Astrocyte (in vitro differentiated cells and primary cell): ENCODE data around the gene PRR7. TPM values are rescaled to one million over a fixed set of nuclear protein-coding genes. Genes with fewer than 3 reads are reported as not detected.
A peak's percentile ranks its signal among the peaks of the same experiment; 100 is the strongest.

Source experiments
- DNase-seq: peaks from one replicate; pipeline ENCODE4 v3.0.0-alpha.2; 2010; ENCODE audit warnings: low read depth
- FAIRE-seq: peaks from 2 replicates; lab custom pipeline; 2011; peaks lifted over from hg19 to GRCh38; lab: Jason Lieb, UNC
- H2AFZ ChIP-seq: 2 replicates; pipeline ENCODE4 v1.6.0; 2012; ENCODE audit warnings: low read depth, low read length, inconsistent platforms
- H3K27ac ChIP-seq: 2 replicates; pipeline ENCODE4 v1.5.1; 2011; ENCODE audit warnings: low read depth, low read length, inconsistent platforms
- H3K27me3 ChIP-seq: 2 replicates; pipeline ENCODE4 v1.6.0; 2011; ENCODE audit warnings: low read length, inconsistent platforms; ENCODE audit not compliant: insufficient read depth
- H3K36me3 ChIP-seq: 2 replicates; pipeline ENCODE4 v1.5.1; 2011; ENCODE audit warnings: low read length, inconsistent platforms; ENCODE audit not compliant: insufficient read depth
- H3K4me1 ChIP-seq: 2 replicates; pipeline ENCODE4 v1.5.1; 2011; ENCODE audit warnings: low read length, inconsistent platforms; ENCODE audit not compliant: insufficient read depth
- H3K4me2 ChIP-seq: 2 replicates; pipeline ENCODE4 v1.6.0; 2012; ENCODE audit warnings: low read length, inconsistent platforms
- H3K4me3 ChIP-seq: 2 replicates; pipeline ENCODE4 v1.5.1; 2011; ENCODE audit warnings: low read depth, mild to moderate bottlenecking, low read length, inconsistent platforms; ENCODE audit not compliant: insufficient read depth
- H3K79me2 ChIP-seq: 2 replicates; pipeline ENCODE4 v1.6.0; 2012; ENCODE audit warnings: mild to moderate bottlenecking, low read length, inconsistent platforms; ENCODE audit not compliant: insufficient read depth
- H3K9ac ChIP-seq: 2 replicates; pipeline ENCODE4 v1.6.0; 2012; ENCODE audit warnings: mild to moderate bottlenecking, low read length, inconsistent platforms
- H3K9me3 ChIP-seq: 2 replicates; pipeline ENCODE4 v1.5.1; 2012; ENCODE audit warnings: low read depth, mild to moderate bottlenecking, low read length, inconsistent platforms; ENCODE audit not compliant: insufficient read depth
- H4K20me1 ChIP-seq: 2 replicates; pipeline ENCODE4 v1.6.0; 2012; ENCODE audit warnings: low read length, inconsistent platforms; ENCODE audit not compliant: insufficient read depth
- H3K27ac Mint-ChIP-seq: one replicate; pipeline ENCODE4 v1.8.0; 2021; ENCODE audit warnings: mild to moderate bottlenecking, mixed read lengths; ENCODE audit not compliant: unreplicated experiment
- H3K27me3 Mint-ChIP-seq: one replicate; pipeline ENCODE4 v1.8.0; 2021; ENCODE audit warnings: low read depth, mixed read lengths; ENCODE audit not compliant: unreplicated experiment
- H3K36me3 Mint-ChIP-seq: one replicate; pipeline ENCODE4 v1.8.0; 2021; ENCODE audit warnings: low read depth, mixed read lengths; ENCODE audit not compliant: unreplicated experiment
- H3K4me1 Mint-ChIP-seq: one replicate; pipeline ENCODE4 v1.8.0; 2021; ENCODE audit warnings: low read depth, mixed read lengths; ENCODE audit not compliant: unreplicated experiment
- H3K4me3 Mint-ChIP-seq: one replicate; pipeline ENCODE4 v1.8.0; 2021; ENCODE audit warnings: mild to moderate bottlenecking, moderate library complexity, mixed read lengths; ENCODE audit not compliant: unreplicated experiment
- H3K9me3 Mint-ChIP-seq: one replicate; pipeline ENCODE4 v1.8.0; 2021; ENCODE audit warnings: mild to moderate bottlenecking, mixed read lengths; ENCODE audit not compliant: unreplicated experiment
- EZH2 ChIP-seq: IDR thresholded peaks from 2 replicates; pipeline ENCODE4 v1.6.1; 2012; ENCODE audit warnings: mild to moderate bottlenecking, low read length, inconsistent platforms; ENCODE audit not compliant: insufficient read depth
- total RNA-seq: library from RNA; stranded (reverse); gene quantifications from 2 replicates; pipeline ENCODE4 v1.2.1, GENCODE V29; 2021
- TF ChIP-seq, protein P1 (sequence below): IDR thresholded peaks from 2 replicates; pipeline ENCODE4 v1.5.1; 2011; ENCODE audit warnings: low read depth, mild to moderate bottlenecking, inconsistent platforms, low read length, moderate library complexity; ENCODE audit not compliant: insufficient read depth

Gene PRR7
- total RNA-seq, 1 donor from 2014 or later: 9.9 TPM

DNA sequence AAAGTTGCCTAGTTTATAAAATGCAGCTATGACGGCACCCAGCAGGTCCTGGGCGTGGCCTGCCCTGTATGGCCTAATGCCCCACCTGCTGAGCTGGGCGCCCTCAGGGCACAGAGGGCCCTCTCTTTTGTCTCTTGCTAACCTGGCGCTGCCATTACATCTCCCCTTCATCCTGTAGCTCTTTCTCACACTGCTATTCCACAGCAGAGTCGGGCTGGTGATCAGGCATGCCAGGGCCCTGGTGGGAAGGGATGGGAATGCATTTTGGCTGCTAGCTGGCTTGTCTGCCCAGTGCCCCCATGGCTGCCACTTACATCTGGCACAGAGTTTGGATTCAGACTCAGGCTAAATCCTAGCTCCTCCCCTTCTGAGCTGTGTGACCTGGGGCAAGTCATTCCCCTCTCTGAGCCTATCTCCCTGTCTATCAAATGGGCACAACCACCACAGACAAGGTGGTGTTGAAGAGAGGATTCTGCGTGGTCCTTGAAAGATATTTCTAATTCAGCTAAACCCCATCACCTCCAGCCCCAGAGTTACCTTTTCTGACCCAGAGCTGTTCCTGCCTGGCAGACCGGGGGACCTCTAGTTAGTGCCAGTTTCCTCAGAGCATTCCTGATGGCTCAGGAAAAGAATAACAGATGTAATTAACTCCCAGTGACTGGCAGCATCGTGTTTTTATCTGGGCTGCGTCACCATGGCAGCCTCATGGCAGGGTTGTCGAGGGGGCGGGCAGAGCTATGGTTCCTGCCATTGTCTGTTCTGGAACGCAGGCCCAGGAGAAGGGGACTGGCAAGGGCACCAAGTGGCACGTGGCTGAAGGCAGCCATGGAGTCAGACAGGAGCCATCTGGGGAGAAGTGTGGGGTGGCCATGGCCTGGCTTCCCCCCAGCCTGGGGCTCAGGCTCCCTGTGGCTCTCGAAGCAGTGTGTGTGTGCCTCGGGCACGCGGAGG, 6.3 kb downstream of the PRR7 start:
- TF ChIP-seq, protein P1, sequence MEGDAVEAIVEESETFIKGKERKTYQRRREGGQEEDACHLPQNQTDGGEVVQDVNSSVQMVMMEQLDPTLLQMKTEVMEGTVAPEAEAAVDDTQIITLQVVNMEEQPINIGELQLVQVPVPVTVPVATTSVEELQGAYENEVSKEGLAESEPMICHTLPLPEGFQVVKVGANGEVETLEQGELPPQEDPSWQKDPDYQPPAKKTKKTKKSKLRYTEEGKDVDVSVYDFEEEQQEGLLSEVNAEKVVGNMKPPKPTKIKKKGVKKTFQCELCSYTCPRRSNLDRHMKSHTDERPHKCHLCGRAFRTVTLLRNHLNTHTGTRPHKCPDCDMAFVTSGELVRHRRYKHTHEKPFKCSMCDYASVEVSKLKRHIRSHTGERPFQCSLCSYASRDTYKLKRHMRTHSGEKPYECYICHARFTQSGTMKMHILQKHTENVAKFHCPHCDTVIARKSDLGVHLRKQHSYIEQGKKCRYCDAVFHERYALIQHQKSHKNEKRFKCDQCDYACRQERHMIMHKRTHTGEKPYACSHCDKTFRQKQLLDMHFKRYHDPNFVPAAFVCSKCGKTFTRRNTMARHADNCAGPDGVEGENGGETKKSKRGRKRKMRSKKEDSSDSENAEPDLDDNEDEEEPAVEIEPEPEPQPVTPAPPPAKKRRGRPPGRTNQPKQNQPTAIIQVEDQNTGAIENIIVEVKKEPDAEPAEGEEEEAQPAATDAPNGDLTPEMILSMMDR: no peak
- no peak for TF ChIP-seq EZH2
- H4K20me1 ChIP-seq: peaks cover 74% of the 10 kb centered on the region
- H3K4me1 ChIP-seq: peaks cover 39% of the 10 kb centered on the region
- no peak overlapping the region for H3K4me3 Mint-ChIP-seq
- FAIRE-seq: no peak
- peaks cover 9% of the 10 kb centered on the region for H3K36me3 ChIP-seq
- H3K9ac ChIP-seq: no peak overlapping the region
- H3K4me2 ChIP-seq: no peak overlapping the region
- H3K27ac ChIP-seq: no peak overlapping the region
- no peaks in the 10 kb centered on the region for H3K27me3 ChIP-seq
- no peaks in the 10 kb centered on the region for H3K79me2 ChIP-seq
- no peak for DNase-seq
- H3K4me1 Mint-ChIP-seq: peaks cover 18% of the 10 kb centered on the region
- H3K9me3 ChIP-seq: no peaks in the 10 kb centered on the region
- peaks cover 7% of the 10 kb centered on the region for H3K36me3 Mint-ChIP-seq
- peak overlapping the region; percentile 86 for H3K27ac Mint-ChIP-seq
- H3K27me3 Mint-ChIP-seq: peaks cover 4% of the 10 kb centered on the region
- no peak overlapping the region for H2AFZ ChIP-seq
- no peaks in the 10 kb centered on the region for H3K9me3 Mint-ChIP-seq
- no peak overlapping the region for H3K4me3 ChIP-seq

DNA sequence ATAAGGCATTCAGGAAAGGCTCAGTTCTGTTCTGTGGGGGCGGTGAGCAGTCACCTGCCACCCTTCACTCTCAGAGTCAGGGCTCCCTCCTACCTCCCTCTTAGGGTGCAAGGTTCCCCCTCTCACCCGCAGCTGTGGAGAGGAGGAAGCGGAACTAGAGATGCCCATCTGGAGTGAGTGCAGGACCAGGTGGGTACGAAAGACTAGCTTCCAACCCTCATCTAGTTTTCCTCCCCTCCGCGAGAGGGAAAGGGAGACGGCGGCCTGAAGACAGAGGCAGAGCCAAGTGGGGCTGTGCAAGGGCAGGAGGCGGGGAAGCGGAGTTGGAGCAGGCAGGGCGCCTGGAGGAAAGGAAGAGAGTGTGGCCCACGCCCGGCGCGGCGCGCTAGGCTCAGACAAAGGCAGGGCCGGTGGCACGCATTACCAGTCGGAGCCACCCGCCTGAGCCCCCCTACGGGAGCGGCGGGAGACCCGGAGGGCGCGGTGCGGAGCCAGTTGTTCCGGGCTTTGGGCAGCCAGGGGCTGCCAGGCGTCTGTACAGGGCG, 7.3 kb downstream of the PRR7 start:
- no peak for DNase-seq

More for the DNA sequence above, 7.3 kb downstream of the PRR7 start:
- H3K9me3 Mint-ChIP-seq: no peaks in the 10 kb centered on the region
- peak overlapping the region; percentile 26 for H3K4me3 ChIP-seq
- peak overlapping the region; percentile 52 for H3K9ac ChIP-seq
- peaks cover 4% of the 10 kb centered on the region for H3K79me2 ChIP-seq
- no peak overlapping the region for H2AFZ ChIP-seq
- no peaks in the 10 kb centered on the region for H3K27me3 ChIP-seq
- H3K36me3 ChIP-seq: peaks cover 12% of the 10 kb centered on the region
- H3K4me3 Mint-ChIP-seq: no peak overlapping the region
- peaks cover 76% of the 10 kb centered on the region for H4K20me1 ChIP-seq
- H3K27me3 Mint-ChIP-seq: peaks cover 4% of the 10 kb centered on the region
- peak overlapping the region; percentile 83 for H3K4me2 ChIP-seq
- H3K4me1 ChIP-seq: peaks cover 36% of the 10 kb centered on the region
- TF ChIP-seq EZH2: no peak
- TF ChIP-seq, protein P1: no peak
- no peak overlapping the region for H3K27ac ChIP-seq
- peaks cover 9% of the 10 kb centered on the region for H3K4me1 Mint-ChIP-seq
- FAIRE-seq: no peak
- H3K27ac Mint-ChIP-seq: peak overlapping the region; percentile 86
- no peaks in the 10 kb centered on the region for H3K9me3 ChIP-seq
- peaks cover 7% of the 10 kb centered on the region for H3K36me3 Mint-ChIP-seq
